Renal pelvis (tissue), 4 donors: Measurements from ENCODE around the gene WDR26. TPM values are rescaled to one million over a fixed set of nuclear protein-coding genes. Genes with fewer than 3 reads are reported as not detected.
"Not testable (repeated sequence)": the region's sequence is repeated elsewhere in the genome, so short reads cannot be mapped to it uniquely, and the experiment has no call there.

Experiments used
- DNase-seq: peaks from one replicate; pipeline ENCODE4 v3.0.0-alpha.2; 2013
- polyA plus RNA-seq, 3 donors: library from polyadenylated mRNA; unstranded; fragments of 120-200 nt; gene quantifications; one replicate each; pipeline ENCODE4 v1.2.1, GENCODE V29; 2013; ENCODE audit not compliant: insufficient read length in 3 of 3

Gene WDR26
- polyA plus RNA-seq, 3 donors: 87.3 to 101 (median 94.5) TPM

- DNase-seq: no peak
Measured at GRCh38 chr1:224353975-224354925, 80.3 kb downstream of the WDR26 start.

- not testable (repeated sequence) for DNase-seq
Measured at GRCh38 chr1:224352436-224353085, 82.0 kb downstream of the WDR26 start.

GRCh38 chr1:224349716-224350115 is 84.9 kb downstream of the WDR26 start:
- not testable (repeated sequence) for DNase-seq

- DNase-seq: no peak
Measured at GRCh38 chr1:224348137-224348536, 86.5 kb downstream of the WDR26 start.

GRCh38 chr1:224343679-224344078 is 90.9 kb downstream of the WDR26 start:
- DNase-seq: no peak

GRCh38 chr1:224340453-224341384 is 93.9 kb downstream of the WDR26 start:
- DNase-seq: not testable (repeated sequence)

GRCh38 chr1:224339442-224340033 is 95.1 kb downstream of the WDR26 start:
- no peak for DNase-seq

- no peak for DNase-seq
Measured at GRCh38 chr1:224338150-224338838, 96.3 kb downstream of the WDR26 start.

Other genes starting within 250 kb of the WDR26 start
- gene NVL, start 104.6 kb downstream of the WDR26 start, polyA plus RNA-seq: 10 to 100 TPM; 32.3 to 33.9 (median 33.0) TPM
- gene CNIH4, start 77.9 kb downstream of the WDR26 start, polyA plus RNA-seq: 10 to 100 TPM; 44.7 to 48.4 (median 45.7) TPM
- gene CNIH3, start 181.5 kb upstream of the WDR26 start, polyA plus RNA-seq: 10 to 100 TPM in 1 of 3 donors, 1 to 10 TPM in 2; 8.2 to 10.3 (median 9.5) TPM